Fibroblast of lung (primary cell): Measurements from ENCODE around the gene LPP. TPM values are rescaled to one million over a fixed set of nuclear protein-coding genes. Genes with fewer than 3 reads are reported as not detected.

ENCODE experiments used
- DNase-seq, 2 donors: peaks; one replicate each; pipeline versions ENCODE4 v3.0.0 to v3.0.0-alpha.2; 2010; ENCODE audit warnings: low read depth in 2 of 2
- H2AFZ ChIP-seq: 2 replicates; pipeline ENCODE4 v1.5.1; 2012; ENCODE audit warnings: low read length, control low read depth, inconsistent platforms
- H3K27ac ChIP-seq: 2 replicates; pipeline ENCODE4 v1.5.1; 2011; ENCODE audit warnings: low read length, control low read depth; ENCODE audit not compliant: insufficient read depth
- H3K27me3 ChIP-seq: 2 replicates; pipeline ENCODE4 v1.5.1; 2011; ENCODE audit warnings: mild to moderate bottlenecking, low read length; ENCODE audit not compliant: control insufficient read depth, insufficient read depth
- H3K36me3 ChIP-seq: 2 replicates; pipeline ENCODE4 v1.5.1; 2011; ENCODE audit warnings: low read length; ENCODE audit not compliant: control insufficient read depth, insufficient read depth
- H3K4me1 ChIP-seq: 2 replicates; pipeline ENCODE4 v1.5.1; 2011; ENCODE audit warnings: low read length; ENCODE audit not compliant: control insufficient read depth, insufficient read depth; ENCODE audit errors: extremely low read depth
- H3K4me2 ChIP-seq: 2 replicates; pipeline ENCODE4 v1.5.1; 2011; ENCODE audit warnings: low read length, control low read depth; ENCODE audit not compliant: insufficient read depth; ENCODE audit errors: extremely low read depth
- H3K4me3 ChIP-seq, 4 experiments: fragments of 200-600 bp in 1 of 4; sonication (generic) in 1 of 4; replicated peaks in 1 of 4; 2 replicates each; pipeline ENCODE4 v1.5.1; 2011 to 2016; ENCODE audit warnings: low read length in 4 of 4, low read depth in 3 of 4, mild to moderate bottlenecking in 3 of 4, control low read depth in 2 of 4, inconsistent platforms in 1 of 4, mixed read lengths in 1 of 4; ENCODE audit not compliant: insufficient read depth in 1 of 4; ENCODE audit errors: control extremely low read depth in 1 of 4
- H3K79me2 ChIP-seq: 2 replicates; pipeline ENCODE4 v1.5.1; 2012; ENCODE audit warnings: mild to moderate bottlenecking, low read length, inconsistent platforms; ENCODE audit not compliant: control insufficient read depth, insufficient read depth
- H3K9ac ChIP-seq: 2 replicates; pipeline ENCODE4 v1.5.1; 2011; ENCODE audit warnings: mild to moderate bottlenecking, low read length, control low read depth; ENCODE audit not compliant: insufficient read depth
- H3K9me3 ChIP-seq: 2 replicates; pipeline ENCODE4 v1.5.1; 2012; ENCODE audit warnings: low read depth, low read length; ENCODE audit not compliant: control insufficient read depth, insufficient read depth
- H4K20me1 ChIP-seq: 2 replicates; pipeline ENCODE4 v1.5.1; 2011; ENCODE audit warnings: low read length; ENCODE audit not compliant: control insufficient read depth, insufficient read depth; ENCODE audit errors: extremely low read depth
- EZH2 ChIP-seq: IDR thresholded peaks from 2 replicates; pipeline ENCODE4 v1.5.1; 2012; ENCODE audit warnings: low read length, control low read depth, mild to moderate bottlenecking; ENCODE audit errors: missing control alignments
- polyA plus RNA-seq, 2 donors: library from polyadenylated mRNA; depleted of rRNA in 1 of 2; stranded (reverse) in 1 of 2; unstranded in 1 of 2; fragments of >200 nt; gene quantifications; 2 replicates each; pipeline ENCODE4 v1.2.1, GENCODE V29; 2011 to 2012; ENCODE audit warnings: missing spikeins in 1 of 2
- total RNA-seq: library from RNA; depleted of rRNA; stranded (reverse); fragments of >200 nt; gene quantifications from 2 replicates; pipeline ENCODE4 v1.2.1, GENCODE V29; 2014
- TF ChIP-seq, protein P1 (sequence below), 2 donors: IDR thresholded peaks in 1 of 2; conservative IDR thresholded peaks in 1 of 2; 1 replicate in 1 of 2; 2 replicates in 1 of 2; pipeline ENCODE4 v1.5.1; 2011 to 2012; ENCODE audit warnings: low read length in 2 of 2, control low read depth in 1 of 2, inconsistent platforms in 1 of 2, low read depth in 1 of 2, mild to moderate bottlenecking in 1 of 2

LPP gene
- total and polyA plus RNA-seq, 2 donors (not counting 1 experiment from before 2014, with no cell fraction given): 69.0 to 124 TPM

DNA sequence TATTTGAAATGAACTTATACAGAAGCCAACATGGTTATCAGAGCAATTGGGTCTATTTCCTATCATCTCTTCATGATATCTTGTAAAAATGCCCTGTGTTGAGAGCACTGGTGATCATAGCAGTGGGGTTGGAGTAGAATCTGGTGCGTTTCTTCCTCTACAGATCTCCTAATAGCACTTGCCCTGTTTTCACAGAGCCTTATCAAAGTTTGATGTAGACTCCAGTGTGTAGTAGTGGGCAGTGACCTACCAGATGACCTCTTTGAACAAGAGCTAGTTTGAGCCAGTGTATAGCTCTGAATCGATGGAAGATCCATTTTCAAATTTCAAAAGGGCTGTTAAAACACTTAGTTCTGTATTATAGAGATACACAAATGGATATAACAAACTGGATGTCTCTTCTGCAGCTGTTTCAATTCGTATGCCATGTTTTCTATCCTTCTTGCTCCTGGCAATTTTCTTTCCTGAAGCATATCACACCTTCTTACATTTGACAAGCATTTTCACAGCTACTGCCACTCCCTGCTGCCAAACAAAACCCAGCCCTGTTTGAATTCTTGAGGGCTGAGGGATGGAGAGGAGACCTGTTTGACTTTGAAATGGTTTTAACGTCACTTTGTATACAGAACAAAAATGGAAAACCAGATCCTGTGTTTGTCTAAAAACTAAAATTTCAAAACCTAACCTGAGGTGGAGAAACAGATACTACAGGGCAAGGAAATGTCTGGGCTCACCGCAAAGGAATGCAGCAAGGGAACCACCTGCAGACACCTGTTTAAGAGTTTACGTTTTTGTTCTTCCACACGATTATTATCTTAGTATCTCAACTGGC is 663.4 kb downstream of the LPP start:
- Histone ChIP-seq H3K79me2 (no peaks in the 10 kb centered on the region), H2AFZ (no peak overlapping the region), H3K4me3 (no peak overlapping the region), H3K36me3 (no peaks in the 10 kb centered on the region), H3K9me3 (no peaks in the 10 kb centered on the region), H4K20me1 (no peaks in the 10 kb centered on the region), H3K4me1 (no peaks in the 10 kb centered on the region), H3K9ac (no peak overlapping the region), H3K4me2 (no peak overlapping the region), H3K27ac (no peak overlapping the region), H3K27me3 (no peaks in the 10 kb centered on the region)
- TF ChIP-seq EZH2: no peak
- TF ChIP-seq, protein P1, sequence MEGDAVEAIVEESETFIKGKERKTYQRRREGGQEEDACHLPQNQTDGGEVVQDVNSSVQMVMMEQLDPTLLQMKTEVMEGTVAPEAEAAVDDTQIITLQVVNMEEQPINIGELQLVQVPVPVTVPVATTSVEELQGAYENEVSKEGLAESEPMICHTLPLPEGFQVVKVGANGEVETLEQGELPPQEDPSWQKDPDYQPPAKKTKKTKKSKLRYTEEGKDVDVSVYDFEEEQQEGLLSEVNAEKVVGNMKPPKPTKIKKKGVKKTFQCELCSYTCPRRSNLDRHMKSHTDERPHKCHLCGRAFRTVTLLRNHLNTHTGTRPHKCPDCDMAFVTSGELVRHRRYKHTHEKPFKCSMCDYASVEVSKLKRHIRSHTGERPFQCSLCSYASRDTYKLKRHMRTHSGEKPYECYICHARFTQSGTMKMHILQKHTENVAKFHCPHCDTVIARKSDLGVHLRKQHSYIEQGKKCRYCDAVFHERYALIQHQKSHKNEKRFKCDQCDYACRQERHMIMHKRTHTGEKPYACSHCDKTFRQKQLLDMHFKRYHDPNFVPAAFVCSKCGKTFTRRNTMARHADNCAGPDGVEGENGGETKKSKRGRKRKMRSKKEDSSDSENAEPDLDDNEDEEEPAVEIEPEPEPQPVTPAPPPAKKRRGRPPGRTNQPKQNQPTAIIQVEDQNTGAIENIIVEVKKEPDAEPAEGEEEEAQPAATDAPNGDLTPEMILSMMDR (conservative IDR thresholded peaks at IDR 0.05 in 1 of 2, IDR thresholded peaks at IDR 0.05 in 1 of 2; ENCODE audit: low read depth in 1 of 2, low read length in 2 of 2): no peak
- no peak for DNase-seq

- H3K36me3 ChIP-seq: no peaks in the 10 kb centered on the region
- H4K20me1 ChIP-seq: no peaks in the 10 kb centered on the region
- H2AFZ ChIP-seq: no peak overlapping the region
- H3K27ac ChIP-seq: no peak overlapping the region
- TF ChIP-seq EZH2: no peak
- TF ChIP-seq, protein P1 (conservative IDR thresholded peaks at IDR 0.05 in 1 of 2, IDR thresholded peaks at IDR 0.05 in 1 of 2; ENCODE audit: low read depth in 1 of 2, low read length in 2 of 2): no peak
- H3K79me2 ChIP-seq: no peaks in the 10 kb centered on the region
- DNase-seq: no peak
- no peaks in the 10 kb centered on the region for H3K9me3 ChIP-seq
- no peak overlapping the region for H3K4me2 ChIP-seq
- H3K4me3 ChIP-seq: no peak overlapping the region
- H3K4me1 ChIP-seq: no peaks in the 10 kb centered on the region
- no peaks in the 10 kb centered on the region for H3K27me3 ChIP-seq
- H3K9ac ChIP-seq: no peak overlapping the region
These were observed 663.9 kb downstream of the LPP start for GRCh38 chr3:188817935-188818269.

DNA sequence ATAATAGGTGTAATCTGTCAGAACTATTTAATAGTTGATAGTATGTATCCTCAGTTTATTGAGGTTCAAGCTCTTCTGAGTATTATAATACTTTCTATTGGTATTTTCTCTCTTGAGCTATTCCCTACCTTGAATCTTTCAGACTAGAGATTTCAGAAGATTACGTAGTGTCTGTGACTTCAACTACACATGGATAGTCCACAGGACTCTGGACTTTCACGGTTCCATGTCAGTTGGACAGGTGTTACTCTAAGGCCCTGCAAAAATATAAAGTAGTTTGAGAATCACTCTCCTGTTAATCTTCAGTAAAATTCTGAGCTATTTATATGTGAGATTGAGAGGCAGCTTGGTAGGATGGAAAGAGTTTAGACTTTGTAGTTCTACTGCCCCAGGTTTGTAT is 664.3 kb downstream of the LPP start:
- Histone ChIP-seq H3K36me3 (no peaks in the 10 kb centered on the region), H3K4me2 (no peak overlapping the region), H2AFZ (no peak overlapping the region), H4K20me1 (no peaks in the 10 kb centered on the region), H3K9me3 (no peaks in the 10 kb centered on the region), H3K27me3 (no peaks in the 10 kb centered on the region), H3K27ac (no peak overlapping the region), H3K4me3 (no peak overlapping the region), H3K9ac (no peak overlapping the region), H3K79me2 (no peaks in the 10 kb centered on the region), H3K4me1 (no peaks in the 10 kb centered on the region)
- TF ChIP-seq, protein P1 (conservative IDR thresholded peaks at IDR 0.05 in 1 of 2, IDR thresholded peaks at IDR 0.05 in 1 of 2; ENCODE audit: low read depth in 1 of 2, low read length in 2 of 2): no peak
- no peak for TF ChIP-seq EZH2
- no peak for DNase-seq
